ENCODE measurements around the gene CRELD2.
"Not testable (repeated sequence)": the region's sequence is repeated elsewhere in the genome, so short reads cannot be mapped to it uniquely, and the experiment has no call there.

The CRELD2 gene

DNA sequence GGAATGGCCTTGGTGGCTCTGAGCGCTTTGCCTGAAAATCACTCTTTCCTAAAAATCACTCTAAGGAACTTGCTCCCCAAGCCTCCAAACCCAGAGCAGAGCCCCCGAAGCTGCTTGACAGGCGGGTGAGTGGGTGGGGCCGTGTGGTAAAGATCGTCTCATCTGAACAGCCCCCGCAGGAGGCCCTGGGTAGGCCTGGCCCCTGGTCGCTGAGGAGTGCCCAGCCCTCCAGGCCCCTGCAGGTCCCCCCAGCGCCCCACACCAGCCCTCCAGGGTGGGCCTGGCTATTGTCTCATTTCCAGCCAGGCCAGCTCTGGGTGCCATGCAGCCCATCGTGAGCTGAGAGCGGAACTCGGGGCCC, 25.0 kb downstream of the CRELD2 start:
- no peak for DNase-seq (ENCODE audit: low spot score)
- TF ChIP-seq, protein P1, sequence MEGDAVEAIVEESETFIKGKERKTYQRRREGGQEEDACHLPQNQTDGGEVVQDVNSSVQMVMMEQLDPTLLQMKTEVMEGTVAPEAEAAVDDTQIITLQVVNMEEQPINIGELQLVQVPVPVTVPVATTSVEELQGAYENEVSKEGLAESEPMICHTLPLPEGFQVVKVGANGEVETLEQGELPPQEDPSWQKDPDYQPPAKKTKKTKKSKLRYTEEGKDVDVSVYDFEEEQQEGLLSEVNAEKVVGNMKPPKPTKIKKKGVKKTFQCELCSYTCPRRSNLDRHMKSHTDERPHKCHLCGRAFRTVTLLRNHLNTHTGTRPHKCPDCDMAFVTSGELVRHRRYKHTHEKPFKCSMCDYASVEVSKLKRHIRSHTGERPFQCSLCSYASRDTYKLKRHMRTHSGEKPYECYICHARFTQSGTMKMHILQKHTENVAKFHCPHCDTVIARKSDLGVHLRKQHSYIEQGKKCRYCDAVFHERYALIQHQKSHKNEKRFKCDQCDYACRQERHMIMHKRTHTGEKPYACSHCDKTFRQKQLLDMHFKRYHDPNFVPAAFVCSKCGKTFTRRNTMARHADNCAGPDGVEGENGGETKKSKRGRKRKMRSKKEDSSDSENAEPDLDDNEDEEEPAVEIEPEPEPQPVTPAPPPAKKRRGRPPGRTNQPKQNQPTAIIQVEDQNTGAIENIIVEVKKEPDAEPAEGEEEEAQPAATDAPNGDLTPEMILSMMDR (IDR thresholded peaks at IDR 0.05; ENCODE audit: borderline replicate concordance, control extremely low read depth, extremely low read depth, insufficient read depth, missing control alignments) = no peak
- in situ Hi-C loops (cut with MboI; ENCODE audit: low sequenced_read_pairs, unreplicated experiment) = no loop called here

DNA sequence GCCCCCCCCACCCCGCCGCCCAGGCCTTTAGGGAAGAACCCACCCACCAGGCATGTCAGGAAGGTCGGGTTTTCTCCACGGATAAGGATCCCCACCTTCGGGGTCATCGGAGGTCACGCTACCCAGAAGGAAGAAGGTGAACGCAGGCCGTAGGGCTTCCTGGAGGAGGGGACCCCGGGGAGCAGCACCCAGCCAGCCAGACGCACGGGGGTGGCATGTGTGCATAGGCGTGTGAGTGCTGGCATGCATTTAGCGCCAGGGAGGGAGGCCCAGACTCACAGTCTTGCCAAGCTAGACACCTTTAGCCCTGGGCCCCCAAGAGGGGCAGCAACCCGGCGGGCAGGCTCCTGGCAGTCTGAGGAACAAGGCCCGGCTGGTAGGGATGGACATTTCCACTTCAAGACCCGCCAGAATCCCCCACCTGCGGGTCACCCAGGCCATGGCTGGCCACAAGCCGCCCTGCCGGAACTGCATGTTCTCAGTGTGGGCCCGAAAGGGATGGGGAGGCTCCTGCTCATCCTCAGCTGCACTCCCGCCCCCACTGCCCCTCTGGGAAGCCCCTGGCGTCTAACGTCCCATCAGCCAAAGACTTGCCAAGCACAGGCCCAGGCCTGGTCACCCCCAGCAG, 25.5 kb downstream of the CRELD2 start:
- TF ChIP-seq, protein P1 (IDR thresholded peaks at IDR 0.05; ENCODE audit: borderline replicate concordance, control extremely low read depth, extremely low read depth, insufficient read depth, missing control alignments) = no peak
- DNase-seq (ENCODE audit: low spot score) = no peak
- in situ Hi-C loops (cut with MboI; ENCODE audit: low sequenced_read_pairs, unreplicated experiment) = no loop called here

DNA sequence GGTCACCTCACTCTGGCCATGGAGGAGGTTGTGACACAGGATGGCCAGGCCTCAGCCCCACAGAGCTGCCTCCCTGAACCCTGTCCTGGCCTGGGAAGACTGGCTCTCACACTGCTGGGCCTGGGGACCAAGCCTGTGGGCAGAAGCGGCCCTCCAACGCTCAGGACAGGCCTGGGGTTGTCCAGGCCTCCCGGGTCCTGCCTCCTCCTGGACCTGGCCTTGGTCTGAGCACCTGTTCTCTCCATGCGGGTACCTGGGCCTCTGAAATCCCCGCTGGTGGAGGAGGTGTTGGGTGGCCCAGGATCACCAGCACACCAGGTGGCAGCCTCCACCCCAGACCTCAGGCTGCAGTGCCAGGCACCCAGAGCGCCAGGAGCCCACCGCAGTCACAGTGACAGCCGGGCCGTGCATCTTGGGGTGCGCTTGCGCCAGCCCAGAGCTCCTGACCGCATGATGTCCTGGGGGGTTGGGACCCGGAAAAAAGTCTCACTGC, 26.0 kb downstream of the CRELD2 start:
- no peak for DNase-seq (ENCODE audit: low spot score)
- TF ChIP-seq, protein P1 (IDR thresholded peaks at IDR 0.05; ENCODE audit: borderline replicate concordance, control extremely low read depth, extremely low read depth, insufficient read depth, missing control alignments) = no peak
- in situ Hi-C loops (cut with MboI; ENCODE audit: low sequenced_read_pairs, unreplicated experiment) = no loop called here

DNA sequence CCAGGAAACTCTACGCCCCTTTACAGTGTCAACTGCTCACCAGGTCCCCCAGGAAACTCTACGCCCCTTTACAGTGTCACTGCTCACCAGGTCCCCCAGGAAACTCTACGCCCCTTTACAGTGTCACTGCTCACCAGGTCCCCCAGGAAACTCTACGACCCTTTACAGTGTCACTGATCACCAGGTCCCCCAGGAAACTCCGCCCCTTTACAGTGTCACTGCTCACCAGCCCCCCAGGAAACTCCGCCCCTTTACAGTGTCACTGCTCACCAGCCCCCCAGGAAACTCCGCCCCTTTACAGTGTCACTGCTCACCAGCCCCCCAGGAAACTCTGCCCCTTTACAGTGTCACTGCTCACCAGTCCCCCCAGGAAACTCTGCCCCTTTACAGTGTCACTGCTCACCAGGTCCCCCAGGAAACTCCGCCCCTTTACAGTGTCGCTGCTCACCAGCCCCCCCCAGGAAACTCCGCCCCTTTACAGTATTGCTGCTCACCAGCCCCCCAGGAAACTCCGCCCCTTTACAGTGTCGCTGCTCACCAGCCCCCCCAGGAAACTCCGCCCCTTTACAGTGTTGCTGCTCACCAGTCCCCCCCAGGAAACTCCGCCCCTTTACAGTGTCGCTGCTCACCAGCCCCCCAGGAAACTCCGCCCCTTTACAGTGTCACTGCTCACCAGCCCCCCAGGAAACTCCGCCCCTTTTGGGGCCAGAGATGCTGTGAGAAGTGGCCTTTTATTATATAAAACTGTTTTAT, 26.8 kb downstream of the CRELD2 start:
- DNase-seq (ENCODE audit: low spot score); in situ Hi-C loops (cut with MboI; ENCODE audit: low sequenced_read_pairs, unreplicated experiment): not testable (repeated sequence)

DNA sequence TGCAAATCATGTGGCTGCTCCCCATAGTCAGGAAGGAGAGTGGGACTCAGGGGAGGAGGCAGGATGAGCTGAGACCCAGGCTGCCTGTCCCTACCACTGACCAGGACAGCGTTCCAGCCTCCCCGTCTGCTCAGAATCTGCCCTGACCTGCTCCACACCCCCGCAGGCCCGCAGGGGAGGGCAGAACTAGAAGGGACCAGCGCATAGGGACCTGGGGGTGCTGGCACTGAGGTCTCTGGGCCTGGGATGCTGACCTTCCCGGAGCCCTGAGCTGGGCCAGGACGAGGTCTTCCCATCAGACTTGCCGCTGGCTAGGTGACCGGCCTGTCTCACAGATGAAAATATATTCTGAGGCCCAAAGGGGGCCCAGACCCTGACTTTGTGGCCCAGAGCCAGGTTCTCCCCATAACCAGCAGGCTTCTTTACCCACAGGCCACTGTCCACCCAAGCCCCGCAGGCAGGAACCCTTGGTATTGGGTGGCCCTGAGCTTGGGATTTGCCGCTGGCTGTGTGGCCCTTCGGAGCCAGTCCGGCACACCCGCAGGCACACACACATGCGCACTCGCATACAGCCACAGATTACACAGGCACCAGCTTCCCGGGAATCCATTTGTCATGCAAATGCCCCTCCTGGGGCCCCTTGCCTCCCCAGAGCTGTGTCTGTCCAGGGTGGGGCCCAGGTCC, 28.3 kb downstream of the CRELD2 start:
- in situ Hi-C loops (cut with MboI; ENCODE audit: low sequenced_read_pairs, unreplicated experiment) = no loop called here
- TF ChIP-seq, protein P1 (IDR thresholded peaks at IDR 0.05; ENCODE audit: borderline replicate concordance, control extremely low read depth, extremely low read depth, insufficient read depth, missing control alignments) = no peak
- no peak for DNase-seq (ENCODE audit: low spot score)

DNA sequence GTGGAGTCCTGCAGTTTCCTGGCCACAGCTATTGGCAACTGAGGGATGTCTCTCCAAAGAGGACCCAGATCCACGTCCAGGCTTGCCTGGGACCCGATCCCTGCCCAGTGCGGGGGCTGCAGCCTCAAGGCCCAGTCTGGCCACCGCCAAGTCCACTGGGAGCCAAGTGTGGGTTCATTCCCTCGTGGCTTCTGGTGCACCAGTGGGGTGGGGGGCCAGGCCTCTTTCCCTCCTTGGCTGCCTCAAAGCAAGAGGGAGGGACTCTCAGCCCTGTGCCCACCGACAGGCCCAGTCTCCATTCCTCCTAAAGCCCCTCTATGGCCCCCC, 28.8 kb downstream of the CRELD2 start:
- TF ChIP-seq, protein P1 (IDR thresholded peaks at IDR 0.05; ENCODE audit: borderline replicate concordance, control extremely low read depth, extremely low read depth, insufficient read depth, missing control alignments) = no peak
- in situ Hi-C loops (cut with MboI; ENCODE audit: low sequenced_read_pairs, unreplicated experiment) = no loop called here
- no peak for DNase-seq (ENCODE audit: low spot score)
